ENCODE data around the gene COL23A1. TPM values are rescaled to one million over a fixed set of nuclear protein-coding genes. Genes with fewer than 3 reads are reported as not detected.

COL23A1 gene
- polyA plus RNA-seq, 2 of the 4 experiments (the other 2 are of a cell fraction) = not detected

DNA sequence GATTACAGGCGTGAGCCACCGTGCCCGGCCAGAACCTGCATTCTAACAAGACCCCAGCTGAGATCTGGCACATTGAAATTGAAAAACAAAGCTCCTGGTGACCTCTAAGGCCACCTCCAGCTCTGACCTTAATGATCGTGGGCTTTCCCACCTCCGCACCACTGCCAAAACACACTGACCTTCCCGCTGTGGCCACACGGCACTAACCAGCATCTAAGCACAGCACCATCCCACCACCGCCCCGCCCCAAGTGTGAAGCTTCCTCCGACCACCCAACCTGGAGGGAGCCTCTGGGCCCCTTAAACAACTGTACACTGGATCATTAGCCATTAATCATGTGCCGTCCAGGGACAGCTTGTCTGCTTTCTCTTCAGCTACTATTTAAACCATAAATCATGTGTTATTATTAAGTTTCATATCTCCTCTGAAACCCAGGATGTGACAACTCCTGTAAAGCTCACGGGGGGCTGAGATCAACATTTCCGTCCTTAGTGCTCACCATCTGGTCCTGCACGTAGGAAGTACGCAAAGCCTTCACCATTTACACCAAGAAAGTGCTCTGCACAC lies 80.6 kb downstream of the COL23A1 start:
- TF ChIP-seq, protein P1, sequence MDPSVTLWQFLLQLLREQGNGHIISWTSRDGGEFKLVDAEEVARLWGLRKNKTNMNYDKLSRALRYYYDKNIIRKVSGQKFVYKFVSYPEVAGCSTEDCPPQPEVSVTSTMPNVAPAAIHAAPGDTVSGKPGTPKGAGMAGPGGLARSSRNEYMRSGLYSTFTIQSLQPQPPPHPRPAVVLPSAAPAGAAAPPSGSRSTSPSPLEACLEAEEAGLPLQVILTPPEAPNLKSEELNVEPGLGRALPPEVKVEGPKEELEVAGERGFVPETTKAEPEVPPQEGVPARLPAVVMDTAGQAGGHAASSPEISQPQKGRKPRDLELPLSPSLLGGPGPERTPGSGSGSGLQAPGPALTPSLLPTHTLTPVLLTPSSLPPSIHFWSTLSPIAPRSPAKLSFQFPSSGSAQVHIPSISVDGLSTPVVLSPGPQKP (IDR thresholded peaks at IDR 0.05; ENCODE audit: low read depth, low read length) = no peak
- TF ChIP-seq RARB (CRISPR knock-in tag; IDR thresholded peaks at IDR 0.05) (no peak), EP300 (IDR thresholded peaks at IDR 0.05) (no peak), HOXA7 (CRISPR knock-in tag; IDR thresholded peaks at IDR 0.05) (no peak), POLR2AphosphoS2 (conservative IDR thresholded peaks at IDR 0.05; ENCODE audit: low read length) (no peak), KDM5A (IDR thresholded peaks at IDR 0.05) (no peak), BHLHE40 (IDR thresholded peaks at IDR 0.05; ENCODE audit: low read depth, low read length) (no peak), TFCP2L1 (CRISPR knock-in tag; IDR thresholded peaks at IDR 0.05) (no peak), RNF2 (IDR thresholded peaks at IDR 0.05; ENCODE audit: borderline replicate concordance, low read depth) (no peak), MAZ (IDR thresholded peaks at IDR 0.05; ENCODE audit: borderline replicate concordance, low read depth, low read length) (no peak), FOSL2 (IDR thresholded peaks at IDR 0.05) (no peak), FOSL2 (CRISPR knock-in tag; IDR thresholded peaks at IDR 0.05) (no peak), MAFK (IDR thresholded peaks at IDR 0.05; ENCODE audit: partially characterized antibody) (no peak), EHF (CRISPR knock-in tag; IDR thresholded peaks at IDR 0.05) (no peak), HOXB13 (CRISPR knock-in tag; IDR thresholded peaks at IDR 0.05; ENCODE audit: low read depth) (no peak), PHF8 (IDR thresholded peaks at IDR 0.05; ENCODE audit: borderline replicate concordance, low read depth) (no peak), POLR2A (IDR thresholded peaks at IDR 0.05; ENCODE audit: low read length) (no peak), CBX8 (IDR thresholded peaks at IDR 0.05) (no peak)
- TF ChIP-seq, protein P2, sequence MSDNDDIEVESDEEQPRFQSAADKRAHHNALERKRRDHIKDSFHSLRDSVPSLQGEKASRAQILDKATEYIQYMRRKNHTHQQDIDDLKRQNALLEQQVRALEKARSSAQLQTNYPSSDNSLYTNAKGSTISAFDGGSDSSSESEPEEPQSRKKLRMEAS (IDR thresholded peaks at IDR 0.05) = no peak
- TF ChIP-seq, protein P3, sequence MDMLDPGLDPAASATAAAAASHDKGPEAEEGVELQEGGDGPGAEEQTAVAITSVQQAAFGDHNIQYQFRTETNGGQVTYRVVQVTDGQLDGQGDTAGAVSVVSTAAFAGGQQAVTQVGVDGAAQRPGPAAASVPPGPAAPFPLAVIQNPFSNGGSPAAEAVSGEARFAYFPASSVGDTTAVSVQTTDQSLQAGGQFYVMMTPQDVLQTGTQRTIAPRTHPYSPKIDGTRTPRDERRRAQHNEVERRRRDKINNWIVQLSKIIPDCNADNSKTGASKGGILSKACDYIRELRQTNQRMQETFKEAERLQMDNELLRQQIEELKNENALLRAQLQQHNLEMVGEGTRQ (IDR thresholded peaks at IDR 0.05) = no peak
- WGBS (ENCODE audit: missing lambda C conversion rate) = 38% methylated on average over 15 of the region's 15 CpGs
- ATAC-seq (no peak), FAIRE-seq (no peak), DNase-seq (ENCODE audit: low read depth in 1 of 2, low spot score in 1 of 2) (no peak)
- H3K4me2 ChIP-seq = no peak overlapping the region
- H3K4me3 ChIP-seq = no peak overlapping the region
- CTCF ChIA-PET = no interaction called here
- peaks cover 21% of the 10 kb centered on the region; the same call in 1 of the 3 replicates for H3K9me3 ChIP-seq
- no peaks in the 10 kb centered on the region for H3K4me1 ChIP-seq
- POLR2A ChIA-PET = no interaction called here
- H3K27ac ChIP-seq = no peak overlapping the region

DNA sequence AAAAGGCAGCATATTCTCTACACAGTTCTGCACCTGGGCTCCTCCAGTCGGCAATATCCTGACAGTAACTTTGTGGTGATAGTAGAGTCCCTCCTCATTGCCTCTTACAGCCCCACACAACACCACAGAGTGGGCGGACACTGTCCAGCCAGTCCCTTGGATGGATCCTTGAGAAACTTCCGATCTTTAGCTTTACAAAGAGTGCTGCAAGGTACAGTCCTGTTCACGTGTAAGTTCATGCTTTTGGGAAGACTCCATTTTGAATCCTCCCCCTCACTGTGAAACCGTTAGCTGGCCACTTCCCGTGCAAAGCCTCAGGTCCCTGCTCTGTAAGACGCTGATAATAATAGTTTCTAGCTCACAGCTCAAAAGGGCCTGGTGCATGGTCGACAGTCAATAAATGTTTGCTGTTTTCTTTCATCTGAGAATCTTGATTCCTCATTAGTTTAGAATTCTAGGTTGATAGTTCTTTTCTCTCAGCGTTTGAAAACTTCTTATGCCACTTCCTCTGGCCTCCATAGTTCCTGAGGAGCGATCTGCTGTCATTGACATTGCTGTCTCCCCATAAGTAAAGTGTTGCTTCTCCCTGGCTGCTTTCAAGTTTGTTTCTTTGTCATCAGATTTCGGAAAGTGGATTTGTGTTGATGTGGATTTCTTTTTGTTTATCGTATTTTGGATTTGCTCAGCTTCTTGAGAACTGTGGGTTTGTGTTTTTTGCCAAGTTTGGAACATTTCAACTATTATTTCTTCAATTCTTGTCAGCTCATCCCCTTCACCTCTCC lies 82.9 kb downstream of the COL23A1 start:
- no peak overlapping the region for H3K27ac ChIP-seq
- POLR2A ChIA-PET = no interaction called here
- H3K4me2 ChIP-seq = no peak overlapping the region
- 11% methylated on average over 12 of the region's 12 CpGs for WGBS (ENCODE audit: missing lambda C conversion rate)
- peaks cover 11% of the 10 kb centered on the region; the same call in 1 of the 3 replicates for H3K9me3 ChIP-seq
- no peak for FAIRE-seq
- TF ChIP-seq CBX8 (IDR thresholded peaks at IDR 0.05) = no peak
- TF ChIP-seq NFE2L2 (conservative IDR thresholded peaks at IDR 0.05; ENCODE audit: low read length) = no peak
- TF ChIP-seq, protein P4, sequence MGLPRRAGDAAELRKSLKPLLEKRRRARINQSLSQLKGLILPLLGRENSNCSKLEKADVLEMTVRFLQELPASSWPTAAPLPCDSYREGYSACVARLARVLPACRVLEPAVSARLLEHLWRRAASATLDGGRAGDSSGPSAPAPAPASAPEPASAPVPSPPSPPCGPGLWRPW (IDR thresholded peaks at IDR 0.05) = no peak
- TF ChIP-seq NR3C1 (IDR thresholded peaks at IDR 0.05) = no peak
- TF ChIP-seq, protein P5, sequence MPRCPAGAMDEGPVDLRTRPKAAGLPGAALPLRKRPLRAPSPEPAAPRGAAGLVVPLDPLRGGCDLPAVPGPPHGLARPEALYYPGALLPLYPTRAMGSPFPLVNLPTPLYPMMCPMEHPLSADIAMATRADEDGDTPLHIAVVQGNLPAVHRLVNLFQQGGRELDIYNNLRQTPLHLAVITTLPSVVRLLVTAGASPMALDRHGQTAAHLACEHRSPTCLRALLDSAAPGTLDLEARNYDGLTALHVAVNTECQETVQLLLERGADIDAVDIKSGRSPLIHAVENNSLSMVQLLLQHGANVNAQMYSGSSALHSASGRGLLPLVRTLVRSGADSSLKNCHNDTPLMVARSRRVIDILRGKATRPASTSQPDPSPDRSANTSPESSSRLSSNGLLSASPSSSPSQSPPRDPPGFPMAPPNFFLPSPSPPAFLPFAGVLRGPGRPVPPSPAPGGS (IDR thresholded peaks at IDR 0.05) = no peak
- TF ChIP-seq, protein P6, sequence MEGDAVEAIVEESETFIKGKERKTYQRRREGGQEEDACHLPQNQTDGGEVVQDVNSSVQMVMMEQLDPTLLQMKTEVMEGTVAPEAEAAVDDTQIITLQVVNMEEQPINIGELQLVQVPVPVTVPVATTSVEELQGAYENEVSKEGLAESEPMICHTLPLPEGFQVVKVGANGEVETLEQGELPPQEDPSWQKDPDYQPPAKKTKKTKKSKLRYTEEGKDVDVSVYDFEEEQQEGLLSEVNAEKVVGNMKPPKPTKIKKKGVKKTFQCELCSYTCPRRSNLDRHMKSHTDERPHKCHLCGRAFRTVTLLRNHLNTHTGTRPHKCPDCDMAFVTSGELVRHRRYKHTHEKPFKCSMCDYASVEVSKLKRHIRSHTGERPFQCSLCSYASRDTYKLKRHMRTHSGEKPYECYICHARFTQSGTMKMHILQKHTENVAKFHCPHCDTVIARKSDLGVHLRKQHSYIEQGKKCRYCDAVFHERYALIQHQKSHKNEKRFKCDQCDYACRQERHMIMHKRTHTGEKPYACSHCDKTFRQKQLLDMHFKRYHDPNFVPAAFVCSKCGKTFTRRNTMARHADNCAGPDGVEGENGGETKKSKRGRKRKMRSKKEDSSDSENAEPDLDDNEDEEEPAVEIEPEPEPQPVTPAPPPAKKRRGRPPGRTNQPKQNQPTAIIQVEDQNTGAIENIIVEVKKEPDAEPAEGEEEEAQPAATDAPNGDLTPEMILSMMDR (IDR thresholded peaks at IDR 0.05) = no peak
- TF ChIP-seq RNF2 (IDR thresholded peaks at IDR 0.05; ENCODE audit: borderline replicate concordance, low read depth) = no peak
- TF ChIP-seq HEYL (CRISPR knock-in tag; IDR thresholded peaks at IDR 0.05) = no peak
- no peak for TF ChIP-seq HOXB5 (CRISPR knock-in tag; IDR thresholded peaks at IDR 0.05)
- TF ChIP-seq FOSB (CRISPR knock-in tag; IDR thresholded peaks at IDR 0.05) = no peak
- TF ChIP-seq POLR2A (IDR thresholded peaks at IDR 0.05; ENCODE audit: low read length) = no peak
- TF ChIP-seq TFCP2L1 (CRISPR knock-in tag; IDR thresholded peaks at IDR 0.05) = no peak
- no peak for TF ChIP-seq KDM5A (IDR thresholded peaks at IDR 0.05)
- TF ChIP-seq FOSL2 (IDR thresholded peaks at IDR 0.05) = no peak
- no peak for TF ChIP-seq FOSL2 (CRISPR knock-in tag; IDR thresholded peaks at IDR 0.05)
- no peak for TF ChIP-seq RFX5 (IDR thresholded peaks at IDR 0.05)
- DNase-seq (ENCODE audit: low read depth in 1 of 2, low spot score in 1 of 2) = no peak
- CTCF ChIA-PET = no interaction called here
- ATAC-seq = no peak
- no peaks in the 10 kb centered on the region for H3K4me1 ChIP-seq
- no peak overlapping the region for H3K4me3 ChIP-seq

Data from A549 (cell line).